Endothelial cell of umbilical vein (primary cell): ENCODE data around the gene VCAN. TPM values are rescaled to one million over a fixed set of nuclear protein-coding genes. Genes with fewer than 3 reads are reported as not detected.

Experiments
- BruUV-seq: library from RNA; stranded (reverse); fragments of 400-500 nt; replicated peaks from 2 replicates; lab custom pipeline; 2021; lab: Mats Ljungman, UMichigan
- CTCF ChIA-PET: fragments of 300-600, 350-600 bp; sonication (Branson Sonifier 250); formaldehyde crosslinking; loops from one replicate; lab custom pipeline; 2021; ENCODE audit warnings: antibody characterized with exemption, inconsistent platforms; lab: Charles Lee
- POLR2A ChIA-PET: fragments of 300-600, 350-600 bp; sonication (Branson Sonifier 250); formaldehyde crosslinking; loops from one replicate; lab custom pipeline; 2021; ENCODE audit warnings: antibody characterized with exemption, inconsistent platforms; lab: Charles Lee
- DNase-seq: peaks from one replicate; pipeline ENCODE4 v3.0.0-alpha.2; 2011; ENCODE audit warnings: low read depth, low spot score
- FAIRE-seq: peaks from 2 replicates; lab custom pipeline; 2011; peaks lifted over from hg19 to GRCh38; lab: Jason Lieb, UNC
- H2AFZ ChIP-seq: 2 replicates; pipeline ENCODE4 v1.6.0; 2012; ENCODE audit warnings: low read depth, low read length, control low read depth, inconsistent platforms
- H3K27ac ChIP-seq: 2 replicates; pipeline ENCODE4 v1.5.1; 2011; ENCODE audit warnings: low read depth, mild to moderate bottlenecking, control low read depth, low read length, moderate library complexity; ENCODE audit not compliant: insufficient read depth
- H3K27me3 ChIP-seq, 2 experiments: 2 replicates each; pipeline versions ENCODE4 v1.6.0 to v1.6.1; 2011; ENCODE audit warnings: low read length in 2 of 2, mixed read lengths in 1 of 2; ENCODE audit not compliant: control insufficient read depth in 2 of 2, insufficient read depth in 2 of 2
- H3K36me3 ChIP-seq, 2 experiments: 2 replicates in 1 of 2; 3 replicates in 1 of 2; pipeline ENCODE4 v1.5.1; 2011; ENCODE audit warnings: low read length in 2 of 2, mild to moderate bottlenecking in 1 of 2, moderate library complexity in 1 of 2; ENCODE audit not compliant: control insufficient read depth in 2 of 2, insufficient read depth in 2 of 2; ENCODE audit errors: extremely low read depth in 1 of 2
- H3K4me1 ChIP-seq: 3 replicates; pipeline ENCODE4 v1.5.1; 2011; ENCODE audit warnings: mild to moderate bottlenecking, low read length; ENCODE audit not compliant: control insufficient read depth, insufficient read depth; ENCODE audit errors: extremely low read depth
- H3K4me2 ChIP-seq: 2 replicates; pipeline ENCODE4 v1.6.1; 2011; ENCODE audit warnings: low read length, control low read depth, mixed read lengths; ENCODE audit not compliant: insufficient read depth
- H3K4me3 ChIP-seq, 3 experiments: fragments of 200-600 bp in 1 of 3; sonication (generic), shearing (Covaris generic) in 1 of 3; replicated peaks in 1 of 3; 2 replicates each; pipeline ENCODE4 v1.5.1; 2011 to 2016; ENCODE audit warnings: control low read depth in 3 of 3, low read length in 3 of 3, mild to moderate bottlenecking in 2 of 3, inconsistent platforms in 1 of 3, low read depth in 1 of 3, moderate library complexity in 1 of 3; ENCODE audit not compliant: insufficient read depth in 1 of 3
- H3K79me2 ChIP-seq: 2 replicates; pipeline ENCODE4 v1.6.0; 2012; ENCODE audit warnings: low read length, inconsistent platforms; ENCODE audit not compliant: control insufficient read depth, insufficient read depth
- H3K9ac ChIP-seq: replicated peaks from 2 replicates; pipeline ENCODE3; 2011; ENCODE audit warnings: low read length, control low read depth; ENCODE audit not compliant: insufficient read depth; ENCODE audit errors: extremely low read depth
- H3K9me1 ChIP-seq: replicated peaks from 3 replicates; pipeline ENCODE4 v1.6.0; 2011; ENCODE audit warnings: mild to moderate bottlenecking, low read length; ENCODE audit not compliant: control insufficient read depth, insufficient read depth; ENCODE audit errors: extremely low read depth
- H3K9me3 ChIP-seq: replicated peaks from 2 replicates; pipeline ENCODE4 v1.5.1; 2012; ENCODE audit warnings: low read length, inconsistent platforms; ENCODE audit not compliant: control insufficient read depth, insufficient read depth
- H4K20me1 ChIP-seq: replicated peaks from 2 replicates; pipeline ENCODE3; 2011; ENCODE audit warnings: mild to moderate bottlenecking, low read length; ENCODE audit not compliant: control insufficient read depth, insufficient read depth; ENCODE audit errors: extremely low read depth
- EZH2 ChIP-seq: IDR thresholded peaks from 2 replicates; pipeline ENCODE4 v1.6.1; 2012; ENCODE audit warnings: borderline replicate concordance, low read depth, mild to moderate bottlenecking, moderate library complexity, low read length, inconsistent platforms; ENCODE audit not compliant: severe bottlenecking
- FOS ChIP-seq: IDR thresholded peaks from 2 replicates; pipeline ENCODE4 v1.6.1; 2011; ENCODE audit warnings: mild to moderate bottlenecking, low read length, moderate library complexity, borderline replicate concordance; ENCODE audit not compliant: insufficient read depth
- GATA2 ChIP-seq: IDR thresholded peaks from 2 replicates; pipeline ENCODE4 v1.7.0; 2011; ENCODE audit warnings: low read depth, mild to moderate bottlenecking, moderate library complexity, mixed read lengths, low read length; ENCODE audit not compliant: insufficient read length, insufficient read depth
- JUN ChIP-seq: IDR thresholded peaks from 2 replicates; pipeline ENCODE4 v1.6.1; 2011; ENCODE audit warnings: borderline replicate concordance, low read depth; ENCODE audit not compliant: insufficient read length, insufficient read depth
- MYC ChIP-seq: IDR thresholded peaks from one replicate; pipeline ENCODE4 v1.6.1; 2011; ENCODE audit warnings: mild to moderate bottlenecking, low read depth, low read length
- POLR2A ChIP-seq: IDR thresholded peaks from 2 replicates; pipeline ENCODE4 v1.6.1; 2012; ENCODE audit warnings: low read depth, mild to moderate bottlenecking, control low read depth, low read length
- POLR2AphosphoS5 ChIP-seq: IDR thresholded peaks from 2 replicates; pipeline ENCODE4 v1.6.1; 2012; ENCODE audit warnings: low read depth, mild to moderate bottlenecking, control low read depth, low read length, moderate library complexity; ENCODE audit not compliant: insufficient read depth
- dilution Hi-C: fragments of 300-500 bp; cut with MboI; formaldehyde crosslinking; loops from one replicate; pipeline ENCODE4 v1.15.0; 2019; ENCODE audit warnings: low sequenced_read_pairs; ENCODE audit not compliant: extremely low pct_ligation_motif_present
- intact Hi-C: fragments of 100-400 bp; cut with micrococcal nuclease; formaldehyde crosslinking; loops from one replicate; pipeline ENCODE4 v1.10.0; 2022
- polyA plus RNA-seq, 4 experiments: library from polyadenylated mRNA; depleted of rRNA in 3 of 4; stranded (reverse) in 3 of 4; unstranded in 1 of 4; fragments of >200 nt; gene quantifications; 2 replicates each; pipeline versions ENCODE4 v1.2.1 to v1.2.3, GENCODE V29; 2011 to 2012; ENCODE audit warnings: missing spikeins in 1 of 4
- total RNA-seq: library from RNA; stranded (reverse); gene quantifications from 2 replicates; pipeline ENCODE4 v1.2.3, GENCODE V29; 2021
- TF ChIP-seq, protein P1 (sequence below): IDR thresholded peaks from 2 replicates; pipeline ENCODE4 v1.6.1; 2011; ENCODE audit not compliant: insufficient read depth, insufficient read length
- TF ChIP-seq, protein P2 (sequence below), 2 donors: IDR thresholded peaks; 1 replicate in 1 of 2; 2 replicates in 1 of 2; pipeline ENCODE4 v1.5.1; 2011; ENCODE audit warnings: low read length in 2 of 2, mild to moderate bottlenecking in 2 of 2, moderate library complexity in 2 of 2, control low read depth in 1 of 2, inconsistent platforms in 1 of 2, low read depth in 1 of 2; ENCODE audit not compliant: insufficient read depth in 1 of 2; ENCODE audit errors: extremely low read depth in 1 of 2

Gene VCAN
- total and polyA plus RNA-seq, 2 donors (not counting 3 experiments of a cell fraction or from before 2014, with no cell fraction given) = 0.35 to 1.2 TPM

DNA sequence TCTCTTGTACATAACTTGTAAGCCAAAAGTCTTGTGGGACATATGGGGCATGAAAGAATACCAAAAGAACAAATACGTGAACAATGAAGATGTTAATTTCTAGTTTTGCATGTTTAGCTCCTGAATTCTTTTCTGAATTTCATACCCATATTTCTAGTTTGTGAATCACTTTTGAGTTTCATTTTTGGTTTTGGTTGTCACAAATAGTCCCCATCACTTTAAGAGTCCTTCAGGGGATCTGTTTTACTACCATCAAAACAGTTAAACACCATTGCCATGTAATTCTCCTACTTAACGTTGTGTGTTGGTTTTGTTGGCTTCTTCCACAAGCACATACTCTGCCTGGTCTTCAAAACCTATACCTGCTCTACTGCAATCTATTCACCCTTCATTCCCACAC, 27.0 kb downstream of the VCAN start:
- H3K4me2 ChIP-seq = no peak overlapping the region
- H3K27ac ChIP-seq = no peak overlapping the region
- no peaks in the 10 kb centered on the region for H3K79me2 ChIP-seq
- no peaks in the 10 kb centered on the region for H3K36me3 ChIP-seq
- H3K27me3 ChIP-seq = peaks cover 3 to 6% of the 10 kb centered on the region in 2 experiments
- no peak for TF ChIP-seq FOS
- TF ChIP-seq MYC = no peak
- no peak for TF ChIP-seq POLR2AphosphoS5
- no peak for TF ChIP-seq EZH2
- TF ChIP-seq JUN = no peak
- TF ChIP-seq GATA2 = no peak
- TF ChIP-seq, protein P1, sequence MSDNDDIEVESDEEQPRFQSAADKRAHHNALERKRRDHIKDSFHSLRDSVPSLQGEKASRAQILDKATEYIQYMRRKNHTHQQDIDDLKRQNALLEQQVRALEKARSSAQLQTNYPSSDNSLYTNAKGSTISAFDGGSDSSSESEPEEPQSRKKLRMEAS = no peak
- TF ChIP-seq, protein P2, sequence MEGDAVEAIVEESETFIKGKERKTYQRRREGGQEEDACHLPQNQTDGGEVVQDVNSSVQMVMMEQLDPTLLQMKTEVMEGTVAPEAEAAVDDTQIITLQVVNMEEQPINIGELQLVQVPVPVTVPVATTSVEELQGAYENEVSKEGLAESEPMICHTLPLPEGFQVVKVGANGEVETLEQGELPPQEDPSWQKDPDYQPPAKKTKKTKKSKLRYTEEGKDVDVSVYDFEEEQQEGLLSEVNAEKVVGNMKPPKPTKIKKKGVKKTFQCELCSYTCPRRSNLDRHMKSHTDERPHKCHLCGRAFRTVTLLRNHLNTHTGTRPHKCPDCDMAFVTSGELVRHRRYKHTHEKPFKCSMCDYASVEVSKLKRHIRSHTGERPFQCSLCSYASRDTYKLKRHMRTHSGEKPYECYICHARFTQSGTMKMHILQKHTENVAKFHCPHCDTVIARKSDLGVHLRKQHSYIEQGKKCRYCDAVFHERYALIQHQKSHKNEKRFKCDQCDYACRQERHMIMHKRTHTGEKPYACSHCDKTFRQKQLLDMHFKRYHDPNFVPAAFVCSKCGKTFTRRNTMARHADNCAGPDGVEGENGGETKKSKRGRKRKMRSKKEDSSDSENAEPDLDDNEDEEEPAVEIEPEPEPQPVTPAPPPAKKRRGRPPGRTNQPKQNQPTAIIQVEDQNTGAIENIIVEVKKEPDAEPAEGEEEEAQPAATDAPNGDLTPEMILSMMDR (IDR thresholded peaks at IDR 0.05; ENCODE audit: extremely low read depth in 1 of 2, insufficient read depth in 1 of 2, low read depth in 1 of 2, low read length in 2 of 2) = no peak
- TF ChIP-seq POLR2A = no peak
- no peaks in the 10 kb centered on the region for H3K9me3 ChIP-seq
- dilution Hi-C loops (no loop called here), intact Hi-C loops (no loop called here)
- H4K20me1 ChIP-seq = no peaks in the 10 kb centered on the region
- no peak for FAIRE-seq
- H2AFZ ChIP-seq = no peak overlapping the region
- ChIA-PET CTCF (no interaction called here), POLR2A (no interaction called here)
- no peak overlapping the region for H3K9ac ChIP-seq
- BruUV-seq = no TSS peak
- H3K4me3 ChIP-seq = no peak overlapping the region
- no peaks in the 10 kb centered on the region for H3K4me1 ChIP-seq
- no peak for DNase-seq
- H3K9me1 ChIP-seq = peaks cover 2% of the 10 kb centered on the region
